ENCODE measurements around the gene DAPK1. TPM values are rescaled to one million over a fixed set of nuclear protein-coding genes. Genes with fewer than 3 reads are reported as not detected.

The DAPK1 gene
- total and polyA plus RNA-seq, 2 donors (not counting 3 experiments of a cell fraction or from before 2014, with no cell fraction given), result 58.9 to 119 TPM

DNA sequence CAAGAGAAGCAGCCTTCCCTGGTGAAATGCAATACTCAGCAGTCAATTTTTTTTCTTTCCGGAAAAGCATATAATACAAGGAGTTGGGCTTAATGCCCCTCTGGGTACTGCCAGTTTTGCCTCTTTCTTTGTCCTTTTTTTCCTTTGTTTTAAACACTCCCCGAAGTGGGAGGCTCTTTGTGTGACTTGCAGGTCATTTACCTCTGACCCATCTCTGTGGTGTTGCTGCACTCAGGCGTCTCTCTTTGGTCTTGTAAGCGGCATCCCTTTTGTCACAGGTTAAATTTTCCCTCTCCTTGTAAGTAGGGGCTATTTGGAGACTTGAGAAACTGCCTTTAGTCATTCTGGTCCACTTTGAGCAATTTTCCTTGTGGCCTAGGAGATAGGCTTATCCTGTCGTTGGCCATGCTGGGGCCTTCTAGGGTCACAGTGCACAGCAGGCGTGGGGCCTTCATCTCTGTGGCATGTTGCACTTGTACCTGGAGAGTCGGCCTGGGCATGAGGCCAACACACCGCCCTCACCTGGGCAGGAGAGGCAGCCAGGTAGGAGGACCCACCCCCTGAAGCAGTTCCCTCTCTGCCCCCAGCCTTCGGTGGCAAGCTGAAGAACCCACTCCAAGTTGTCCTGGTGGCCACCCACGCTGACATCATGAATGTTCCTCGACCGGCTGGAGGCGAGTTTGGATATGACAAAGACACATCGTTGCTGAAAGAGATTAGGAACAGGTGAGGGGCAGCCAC lies 200.6 kb downstream of the DAPK1 start:
- dilution Hi-C loops (cut with MboI; ENCODE audit: extremely low pct_ligation_motif_present, low sequenced_read_pairs) (no loop called here), intact Hi-C loops (cut with micrococcal nuclease) (no loop called here)
- Histone ChIP-seq H3K4me3 (replicated peaks in 1 of 3; ENCODE audit: insufficient read depth in 1 of 3, low read depth in 1 of 3, low read length in 3 of 3) (no peak overlapping the region), H3K9me3 (replicated peaks; ENCODE audit: control insufficient read depth, insufficient read depth, low read length) (no peaks in the 10 kb centered on the region), H3K9me1 (replicated peaks; ENCODE audit: control insufficient read depth, extremely low read depth, insufficient read depth, low read length) (no peaks in the 10 kb centered on the region), H2AFZ (ENCODE audit: low read depth, low read length) (no peak overlapping the region), H3K79me2 (ENCODE audit: control insufficient read depth, insufficient read depth, low read length) (no peaks in the 10 kb centered on the region), H3K4me2 (ENCODE audit: insufficient read depth, low read length) (no peak overlapping the region), H3K9ac (replicated peaks; ENCODE audit: extremely low read depth, insufficient read depth, low read length) (no peak overlapping the region), H4K20me1 (replicated peaks; ENCODE audit: control insufficient read depth, extremely low read depth, insufficient read depth, low read length) (no peaks in the 10 kb centered on the region), H3K36me3 (ENCODE audit: control insufficient read depth in 2 of 2, extremely low read depth in 1 of 2, insufficient read depth in 2 of 2, low read length in 2 of 2) (peaks cover 8 to 56% of the 10 kb centered on the region in 2 experiments), H3K27me3 (ENCODE audit: control insufficient read depth in 2 of 2, insufficient read depth in 2 of 2, low read length in 2 of 2) (no peaks in the 10 kb centered on the region), H3K4me1 (ENCODE audit: control insufficient read depth, extremely low read depth, insufficient read depth, low read length) (no peaks in the 10 kb centered on the region), H3K27ac (ENCODE audit: insufficient read depth, low read depth, low read length) (no peak overlapping the region)
- BruUV-seq (replicated peaks), result no TSS peak
- TF ChIP-seq GATA2 (IDR thresholded peaks at IDR 0.05; ENCODE audit: insufficient read depth, insufficient read length, low read depth, low read length) (no peak), EZH2 (IDR thresholded peaks at IDR 0.05; ENCODE audit: borderline replicate concordance, low read depth, low read length, severe bottlenecking) (no peak), POLR2A (IDR thresholded peaks at IDR 0.05; ENCODE audit: low read depth, low read length) (no peak), MYC (IDR thresholded peaks at IDR 0.05; ENCODE audit: low read depth, low read length) (no peak), POLR2AphosphoS5 (IDR thresholded peaks at IDR 0.05; ENCODE audit: insufficient read depth, low read depth, low read length) (no peak), MAX (IDR thresholded peaks at IDR 0.05; ENCODE audit: insufficient read depth, insufficient read length) (no peak), FOS (IDR thresholded peaks at IDR 0.05; ENCODE audit: borderline replicate concordance, insufficient read depth, low read length) (no peak), JUN (IDR thresholded peaks at IDR 0.05; ENCODE audit: borderline replicate concordance, insufficient read depth, insufficient read length, low read depth) (no peak)
- TF ChIP-seq, protein P1, sequence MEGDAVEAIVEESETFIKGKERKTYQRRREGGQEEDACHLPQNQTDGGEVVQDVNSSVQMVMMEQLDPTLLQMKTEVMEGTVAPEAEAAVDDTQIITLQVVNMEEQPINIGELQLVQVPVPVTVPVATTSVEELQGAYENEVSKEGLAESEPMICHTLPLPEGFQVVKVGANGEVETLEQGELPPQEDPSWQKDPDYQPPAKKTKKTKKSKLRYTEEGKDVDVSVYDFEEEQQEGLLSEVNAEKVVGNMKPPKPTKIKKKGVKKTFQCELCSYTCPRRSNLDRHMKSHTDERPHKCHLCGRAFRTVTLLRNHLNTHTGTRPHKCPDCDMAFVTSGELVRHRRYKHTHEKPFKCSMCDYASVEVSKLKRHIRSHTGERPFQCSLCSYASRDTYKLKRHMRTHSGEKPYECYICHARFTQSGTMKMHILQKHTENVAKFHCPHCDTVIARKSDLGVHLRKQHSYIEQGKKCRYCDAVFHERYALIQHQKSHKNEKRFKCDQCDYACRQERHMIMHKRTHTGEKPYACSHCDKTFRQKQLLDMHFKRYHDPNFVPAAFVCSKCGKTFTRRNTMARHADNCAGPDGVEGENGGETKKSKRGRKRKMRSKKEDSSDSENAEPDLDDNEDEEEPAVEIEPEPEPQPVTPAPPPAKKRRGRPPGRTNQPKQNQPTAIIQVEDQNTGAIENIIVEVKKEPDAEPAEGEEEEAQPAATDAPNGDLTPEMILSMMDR (IDR thresholded peaks at IDR 0.05; ENCODE audit: extremely low read depth in 1 of 2, insufficient read depth in 1 of 2, low read depth in 1 of 2, low read length in 2 of 2), result no peak
- DNase-seq (ENCODE audit: low read depth, low spot score) (no peak), FAIRE-seq (no peak)
- ChIA-PET POLR2A (no interaction called here), CTCF (interaction anchor here (1.0 kb wide), 1 partner anchor 14 kb away, joined by 5 read pairs; no protein-coding TSS in a partner anchor)
